Measurements from ENCODE around the gene MRPL23.

DNA sequence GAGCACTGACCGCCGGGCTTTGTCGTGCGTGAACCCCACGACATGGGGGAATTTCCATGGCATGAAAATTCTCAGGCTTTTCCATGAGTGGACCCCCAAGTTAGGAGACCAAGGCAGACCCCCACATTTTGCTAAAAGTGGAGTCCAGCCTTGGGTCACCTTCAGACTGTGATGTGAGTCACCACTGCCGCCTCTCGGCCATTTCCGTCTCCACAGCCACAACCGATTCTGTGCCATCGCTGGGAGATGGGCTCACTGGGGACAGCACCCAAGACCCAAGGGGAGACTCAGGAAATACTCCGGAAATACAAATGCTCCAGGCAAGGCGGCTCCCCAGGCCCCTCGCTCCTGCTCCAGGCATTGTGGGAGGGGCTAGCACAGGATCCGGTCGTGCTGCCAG lies 51.7 kb downstream of the MRPL23 start:
- TF ChIP-seq, protein P1, sequence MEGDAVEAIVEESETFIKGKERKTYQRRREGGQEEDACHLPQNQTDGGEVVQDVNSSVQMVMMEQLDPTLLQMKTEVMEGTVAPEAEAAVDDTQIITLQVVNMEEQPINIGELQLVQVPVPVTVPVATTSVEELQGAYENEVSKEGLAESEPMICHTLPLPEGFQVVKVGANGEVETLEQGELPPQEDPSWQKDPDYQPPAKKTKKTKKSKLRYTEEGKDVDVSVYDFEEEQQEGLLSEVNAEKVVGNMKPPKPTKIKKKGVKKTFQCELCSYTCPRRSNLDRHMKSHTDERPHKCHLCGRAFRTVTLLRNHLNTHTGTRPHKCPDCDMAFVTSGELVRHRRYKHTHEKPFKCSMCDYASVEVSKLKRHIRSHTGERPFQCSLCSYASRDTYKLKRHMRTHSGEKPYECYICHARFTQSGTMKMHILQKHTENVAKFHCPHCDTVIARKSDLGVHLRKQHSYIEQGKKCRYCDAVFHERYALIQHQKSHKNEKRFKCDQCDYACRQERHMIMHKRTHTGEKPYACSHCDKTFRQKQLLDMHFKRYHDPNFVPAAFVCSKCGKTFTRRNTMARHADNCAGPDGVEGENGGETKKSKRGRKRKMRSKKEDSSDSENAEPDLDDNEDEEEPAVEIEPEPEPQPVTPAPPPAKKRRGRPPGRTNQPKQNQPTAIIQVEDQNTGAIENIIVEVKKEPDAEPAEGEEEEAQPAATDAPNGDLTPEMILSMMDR (conservative IDR thresholded peaks at IDR 0.05; ENCODE audit: low read length): no peak
- TF ChIP-seq EZH2phosphoT487 (IDR thresholded peaks at IDR 0.05; ENCODE audit: borderline replicate concordance): no peak

Data from Loucy (cell line).